K562 (cell line): ENCODE results near the gene MAP1LC3B2. TPM values are rescaled to one million over a fixed set of nuclear protein-coding genes. Genes with fewer than 3 reads are reported as not detected.

Source experiments
- BRF1 ChIP-seq: IDR thresholded peaks from 3 replicates; pipeline ENCODE4 v1.6.1; 2011; ENCODE audit warnings: borderline replicate concordance, mild to moderate bottlenecking; ENCODE audit not compliant: insufficient read length; ENCODE audit errors: extremely low read depth
- DACH1 ChIP-seq: fragments of 450-650 bp; IDR thresholded peaks from 2 replicates; pipeline ENCODE4 v1.6.1; 2018; ENCODE audit not compliant: partially characterized antibody
- DDX20 ChIP-seq: fragments of 450-650 bp; IDR thresholded peaks from 2 replicates; pipeline ENCODE4 v1.6.1; 2016; ENCODE audit warnings: missing genetic modification characterization, low read depth, mild to moderate bottlenecking, missing compliant biosample characterization, moderate library complexity
- FOXJ2 ChIP-seq: fragments of 200-800 bp; sonication (Bioruptor generic); IDR thresholded peaks from 2 replicates; pipeline ENCODE4 v1.6.1; 2016; ENCODE audit warnings: missing genetic modification characterization, missing compliant biosample characterization
- GATAD2A ChIP-seq: fragments of 450-650 bp; IDR thresholded peaks from 2 replicates; pipeline ENCODE4 v1.6.1; 2017
- GATAD2B ChIP-seq: fragments of 450-650 bp; IDR thresholded peaks from 2 replicates; pipeline ENCODE4 v1.6.1; 2017; ENCODE audit warnings: mild to moderate bottlenecking, borderline replicate concordance
- JUND ChIP-seq, 2 experiments: IDR thresholded peaks; 2 replicates in 1 of 2; 3 replicates in 1 of 2; pipeline ENCODE4 v1.6.1; 2011; ENCODE audit warnings: borderline replicate concordance in 2 of 2, low read depth in 2 of 2, low read length in 2 of 2, improper control_type of control experiment in 1 of 2, missing biosample characterization in 1 of 2, missing genetic modification characterization in 1 of 2, missing genetic modification reagents in 1 of 2
- MYBL2 ChIP-seq, 2 experiments: fragments of 450-650 bp in 1 of 2; sonication (generic) in 1 of 2; formaldehyde crosslinking in 1 of 2; IDR thresholded peaks; 2 replicates each; pipeline versions ENCODE4 v1.6.1 to v1.8.1; 2017 to 2022; ENCODE audit warnings: borderline replicate concordance in 1 of 2, inconsistent platforms in 1 of 2, low read depth in 1 of 2, mild to moderate bottlenecking in 1 of 2, missing genetic modification reagents in 1 of 2, moderate library complexity in 1 of 2
- PHTF2 ChIP-seq: fragments of 250-450 bp; sonication (Bioruptor Pico); IDR thresholded peaks from 2 replicates; pipeline ENCODE4 v1.5.0; 2021; ENCODE audit warnings: mild to moderate bottlenecking
- RCOR1 ChIP-seq, 2 experiments: IDR thresholded peaks; 2 replicates each; pipeline ENCODE4 v1.6.1; 2012; ENCODE audit warnings: low read depth in 2 of 2, low read length in 2 of 2, borderline replicate concordance in 1 of 2, improper control_type of control experiment in 1 of 2
- RHOXF2B ChIP-seq: fragments of 250-450 bp; sonication (Bioruptor Pico); conservative IDR thresholded peaks from 2 replicates; pipeline ENCODE4 v1.5.1; 2021
- SMC3 ChIP-seq: conservative IDR thresholded peaks from 2 replicates; pipeline ENCODE4 v1.6.1; 2011; ENCODE audit warnings: low read depth, low read length, improper control_type of control experiment; ENCODE audit not compliant: insufficient read depth
- TAF15 ChIP-seq: fragments of 200-400 bp; formaldehyde crosslinking; IDR thresholded peaks from 2 replicates; pipeline ENCODE4 v1.6.1; 2017; ENCODE audit warnings: mild to moderate bottlenecking, low read depth, low read length, moderate library complexity
- TGIF2 ChIP-seq: sonication (generic); formaldehyde crosslinking; IDR thresholded peaks from 2 replicates; pipeline ENCODE4 v1.8.1; 2022; ENCODE audit warnings: mild to moderate bottlenecking, missing genetic modification reagents, moderate library complexity
- ZFP30 ChIP-seq: fragments of 250-450 bp; sonication (Bioruptor Pico); IDR thresholded peaks from 2 replicates; pipeline ENCODE4 v1.8.0; 2022; ENCODE audit warnings: moderate library complexity, mild to moderate bottlenecking, inconsistent platforms, borderline replicate concordance
- ZNF12 ChIP-seq: sonication (generic); formaldehyde crosslinking; IDR thresholded peaks from 2 replicates; pipeline ENCODE4 v1.4.0; 2020; ENCODE audit warnings: mild to moderate bottlenecking, missing genetic modification reagents
- ZNF282 ChIP-seq: sonication (generic); formaldehyde crosslinking; IDR thresholded peaks from 2 replicates; pipeline ENCODE4 v1.8.1; 2023; ENCODE audit warnings: missing genetic modification reagents
- ZNF75A ChIP-seq: fragments of 450-650 bp; formaldehyde crosslinking; IDR thresholded peaks from 2 replicates; pipeline ENCODE4 v1.4.0; 2020; ENCODE audit warnings: mild to moderate bottlenecking
- polyA plus RNA-seq, 8 experiments: library from polyadenylated mRNA; depleted of rRNA in 4 of 8; stranded (reverse) in 5 of 8; unstranded in 3 of 8; fragments of >200 nt; fragmentation: Nextera tagmentation in 2 of 8; fragmentation: Illumina TruSeq in 1 of 8; extraction: Ambion mirVana in 2 of 8; extraction: Trizol in 1 of 8; gene quantifications; 2 replicates each; pipeline versions ENCODE4 v1.2.1 to v1.2.3, GENCODE V29; 2011 to 2014; ENCODE audit warnings: inconsistent platforms in 1 of 8, missing spikeins in 1 of 8
- total RNA-seq, 7 experiments: library from RNA; depleted of rRNA in 6 of 7; stranded (reverse); fragments of >200 nt in 6 of 7; fragmentation: Illumina TruSeq in 2 of 7; extraction: Trizol in 2 of 7; gene quantifications; 2 replicates each; pipeline versions ENCODE4 v1.2.1 to v1.2.3, GENCODE V29; 2011 to 2021; ENCODE audit warnings: low replicate concordance in 1 of 7
- TF ChIP-seq, protein P1 (sequence below): fragments of 450-650 bp; IDR thresholded peaks from 2 replicates; pipeline ENCODE4 v1.6.1; 2016; ENCODE audit warnings: low read depth, mild to moderate bottlenecking, moderate library complexity
- TF ChIP-seq, protein P2 (sequence below): sonication (generic); formaldehyde crosslinking; IDR thresholded peaks from 2 replicates; pipeline ENCODE4 v1.8.1; 2022; ENCODE audit warnings: missing genetic modification reagents
- TF ChIP-seq, protein P3 (sequence below): fragments of 450-650 bp; IDR thresholded peaks from 2 replicates; pipeline ENCODE4 v1.7.0; 2016; ENCODE audit warnings: borderline replicate concordance
- TF ChIP-seq, protein P4 (sequence below): fragments of 250-450 bp; sonication (Bioruptor Pico); IDR thresholded peaks from 2 replicates; pipeline ENCODE4 v1.8.0; 2021; ENCODE audit warnings: borderline replicate concordance, mild to moderate bottlenecking, moderate library complexity; ENCODE audit not compliant: poor library complexity, severe bottlenecking

The MAP1LC3B2 gene
- total and polyA plus RNA-seq, 9 of the 15 experiments (the other 6 are each of a cell fraction or from before 2014, with no cell fraction given) = 0.53 to 2.8 (median 0.76) TPM; not detected in 2

- TF ChIP-seq ZNF282 (CRISPR knock-in tag) (no peak), MYBL2 (IDR thresholded peaks at IDR 0.05; ENCODE audit: low read depth) (no peak), MYBL2 (CRISPR knock-in tag; IDR thresholded peaks at IDR 0.05; ENCODE audit: borderline replicate concordance) (no peak), ZNF75A (CRISPR knock-in tag) (no peak), ZNF12 (CRISPR knock-in tag) (no peak), TAF15 (no peak), BRF1 (no peak), GATAD2B (peak; percentile 87; the same call in 1 of the 2 replicates), RHOXF2B (CRISPR knock-in tag) (no peak), TGIF2 (CRISPR knock-in tag) (no peak), RCOR1 (IDR thresholded peaks at IDR 0.05; ENCODE audit: borderline replicate concordance in 1 of 2, low read depth in 2 of 2, low read length in 2 of 2) (peak in 1 of 2 experiments; percentile 92; a peak in 2 of 4 replicates), SMC3 (0 out of 2 replicates have a peak, but pooled peaks have one; percentile 7), DDX20 (no peak), FOXJ2 (tag) (no peak), GATAD2A (peak; percentile 84), ZFP30 (CRISPR knock-in tag) (no peak), DACH1 (peak; percentile 54), JUND (IDR thresholded peaks at IDR 0.05; ENCODE audit: borderline replicate concordance, low read depth, low read length) (peak; percentile 72), JUND (tag; IDR thresholded peaks at IDR 0.05; ENCODE audit: borderline replicate concordance, low read depth, low read length) (peak; percentile 13; the same call in 1 of the 3 replicates), PHTF2 (CRISPR knock-in tag) (no peak)
- TF ChIP-seq, protein P1, sequence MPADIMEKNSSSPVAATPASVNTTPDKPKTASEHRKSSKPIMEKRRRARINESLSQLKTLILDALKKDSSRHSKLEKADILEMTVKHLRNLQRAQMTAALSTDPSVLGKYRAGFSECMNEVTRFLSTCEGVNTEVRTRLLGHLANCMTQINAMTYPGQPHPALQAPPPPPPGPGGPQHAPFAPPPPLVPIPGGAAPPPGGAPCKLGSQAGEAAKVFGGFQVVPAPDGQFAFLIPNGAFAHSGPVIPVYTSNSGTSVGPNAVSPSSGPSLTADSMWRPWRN = peak; percentile 62
- TF ChIP-seq, protein P2, sequence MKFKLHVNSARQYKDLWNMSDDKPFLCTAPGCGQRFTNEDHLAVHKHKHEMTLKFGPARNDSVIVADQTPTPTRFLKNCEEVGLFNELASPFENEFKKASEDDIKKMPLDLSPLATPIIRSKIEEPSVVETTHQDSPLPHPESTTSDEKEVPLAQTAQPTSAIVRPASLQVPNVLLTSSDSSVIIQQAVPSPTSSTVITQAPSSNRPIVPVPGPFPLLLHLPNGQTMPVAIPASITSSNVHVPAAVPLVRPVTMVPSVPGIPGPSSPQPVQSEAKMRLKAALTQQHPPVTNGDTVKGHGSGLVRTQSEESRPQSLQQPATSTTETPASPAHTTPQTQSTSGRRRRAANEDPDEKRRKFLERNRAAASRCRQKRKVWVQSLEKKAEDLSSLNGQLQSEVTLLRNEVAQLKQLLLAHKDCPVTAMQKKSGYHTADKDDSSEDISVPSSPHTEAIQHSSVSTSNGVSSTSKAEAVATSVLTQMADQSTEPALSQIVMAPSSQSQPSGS (CRISPR knock-in tag) = no peak
- TF ChIP-seq, protein P3, sequence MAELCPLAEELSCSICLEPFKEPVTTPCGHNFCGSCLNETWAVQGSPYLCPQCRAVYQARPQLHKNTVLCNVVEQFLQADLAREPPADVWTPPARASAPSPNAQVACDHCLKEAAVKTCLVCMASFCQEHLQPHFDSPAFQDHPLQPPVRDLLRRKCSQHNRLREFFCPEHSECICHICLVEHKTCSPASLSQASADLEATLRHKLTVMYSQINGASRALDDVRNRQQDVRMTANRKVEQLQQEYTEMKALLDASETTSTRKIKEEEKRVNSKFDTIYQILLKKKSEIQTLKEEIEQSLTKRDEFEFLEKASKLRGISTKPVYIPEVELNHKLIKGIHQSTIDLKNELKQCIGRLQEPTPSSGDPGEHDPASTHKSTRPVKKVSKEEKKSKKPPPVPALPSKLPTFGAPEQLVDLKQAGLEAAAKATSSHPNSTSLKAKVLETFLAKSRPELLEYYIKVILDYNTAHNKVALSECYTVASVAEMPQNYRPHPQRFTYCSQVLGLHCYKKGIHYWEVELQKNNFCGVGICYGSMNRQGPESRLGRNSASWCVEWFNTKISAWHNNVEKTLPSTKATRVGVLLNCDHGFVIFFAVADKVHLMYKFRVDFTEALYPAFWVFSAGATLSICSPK = no peak
- TF ChIP-seq, protein P4, sequence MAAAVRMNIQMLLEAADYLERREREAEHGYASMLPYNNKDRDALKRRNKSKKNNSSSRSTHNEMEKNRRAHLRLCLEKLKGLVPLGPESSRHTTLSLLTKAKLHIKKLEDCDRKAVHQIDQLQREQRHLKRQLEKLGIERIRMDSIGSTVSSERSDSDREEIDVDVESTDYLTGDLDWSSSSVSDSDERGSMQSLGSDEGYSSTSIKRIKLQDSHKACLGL (CRISPR knock-in tag) = no peak
Observed at GRCh38 chr12:116598311-116599284, 39.4 kb downstream of the MAP1LC3B2 start (continued).
